ENCODE measurements around the gene XYLT2. TPM values are rescaled to one million over a fixed set of nuclear protein-coding genes. Genes with fewer than 3 reads are reported as not detected.
"Not testable (repeated sequence)": the region's sequence is repeated elsewhere in the genome, so short reads cannot be mapped to it uniquely, and the experiment has no call there.

XYLT2 gene
- total and polyA plus RNA-seq, 2 experiments from 2014 or later, result 14.2 to 44.9 TPM

DNA sequence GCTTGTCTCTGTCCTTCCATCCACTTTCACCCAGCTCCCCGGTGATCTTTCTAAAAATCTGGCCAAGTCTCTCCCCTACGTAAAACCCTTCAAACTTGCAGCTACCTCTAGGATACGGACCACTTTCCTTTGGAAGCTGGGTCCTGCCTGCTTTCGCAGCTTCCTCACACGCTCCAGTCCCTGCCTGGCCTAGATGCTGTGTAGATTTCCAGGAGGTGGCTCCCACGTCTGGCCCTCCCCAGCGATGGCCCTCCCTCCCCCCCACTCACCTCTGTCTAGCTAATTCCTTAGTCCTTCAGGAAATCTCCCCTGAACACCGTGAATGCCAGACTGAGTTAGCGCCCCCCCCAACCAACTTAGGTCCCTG is 52.0 kb downstream of the XYLT2 start:
- peak overlapping the region; percentile 79 for H3K4me2 ChIP-seq
- ATAC-seq (peak; percentile 54), DNase-seq (ENCODE audit: low spot score) (peak; percentile 46)

GRCh38 chr17:50398672-50399071 is 52.7 kb downstream of the XYLT2 start:
- H3F3A ChIP-seq (replicated peaks; ENCODE audit: low read depth); H3K27ac Mint-ChIP-seq; H3K4me1 ChIP-seq (ENCODE audit: insufficient read depth); H3K36me3 ChIP-seq (ENCODE audit: insufficient read depth); H3K27ac ChIP-seq (ENCODE audit: low read depth); DNase-seq (ENCODE audit: low spot score); H2AFZ ChIP-seq; H3K4me2 ChIP-seq; H3K9me2 ChIP-seq (ENCODE audit: insufficient read depth); H3K4me3 ChIP-seq; ATAC-seq; H3K27me3 Mint-ChIP-seq (ENCODE audit: insufficient read depth, low read depth, poor library complexity); H3K27me3 ChIP-seq (ENCODE audit: insufficient read depth): not testable (repeated sequence)
- H4K20me1 ChIP-seq (replicated peaks; ENCODE audit: insufficient read depth), result peaks cover 22% of the 10 kb centered on the region
- Mint-ChIP-seq H3K4me3 (peak overlapping the region; percentile 17; the same call in 1 of the 3 replicates), H3K4me1 (peaks cover 17% of the 10 kb centered on the region), H3K36me3 (ENCODE audit: low read depth) (peaks cover 15% of the 10 kb centered on the region), H3K9me3 (peaks cover 16% of the 10 kb centered on the region; the same call in 1 of the 3 replicates)
- peaks cover 25% of the 10 kb centered on the region for H3K79me2 ChIP-seq (replicated peaks; ENCODE audit: insufficient read depth)

More for the DNA sequence above, 52.0 kb downstream of the XYLT2 start:
- Histone ChIP-seq H3K36me3 (ENCODE audit: insufficient read depth) (peaks cover 14% of the 10 kb centered on the region), H3F3A (replicated peaks; ENCODE audit: low read depth) (no peaks in the 10 kb centered on the region), H3K79me2 (replicated peaks; ENCODE audit: insufficient read depth) (peaks cover 25% of the 10 kb centered on the region), H3K4me1 (ENCODE audit: insufficient read depth) (peaks cover 5% of the 10 kb centered on the region), H4K20me1 (replicated peaks; ENCODE audit: insufficient read depth) (peaks cover 27% of the 10 kb centered on the region), H3K27me3 (ENCODE audit: insufficient read depth) (no peaks in the 10 kb centered on the region), H2AFZ (peak overlapping the region; percentile 99), H3K9me2 (ENCODE audit: insufficient read depth) (no peaks in the 10 kb centered on the region), H3K27ac (ENCODE audit: low read depth) (no peak overlapping the region), H3K4me3 (peak overlapping the region; percentile 98)
- TF ChIP-seq POLR2AphosphoS5 (IDR thresholded peaks at IDR 0.05; ENCODE audit: low read depth) (no peak), ZNF114 (CRISPR knock-in tag; IDR thresholded peaks at IDR 0.05) (no peak)
- H3K27me3 Mint-ChIP-seq (ENCODE audit: insufficient read depth, low read depth, poor library complexity), result peaks cover 6% of the 10 kb centered on the region
- peaks cover 14% of the 10 kb centered on the region for H3K4me1 Mint-ChIP-seq
- no peak overlapping the region for H3K27ac Mint-ChIP-seq
- H3K4me3 Mint-ChIP-seq, result peak overlapping the region; percentile 87
- H3K9me3 Mint-ChIP-seq, result peaks cover 16% of the 10 kb centered on the region; the same call in 1 of the 3 replicates
- peaks cover 23% of the 10 kb centered on the region for H3K36me3 Mint-ChIP-seq (ENCODE audit: low read depth)

- H3K27ac Mint-ChIP-seq; H3K36me3 ChIP-seq (ENCODE audit: insufficient read depth); H3K4me1 ChIP-seq (ENCODE audit: insufficient read depth); H2AFZ ChIP-seq; H3K27me3 ChIP-seq (ENCODE audit: insufficient read depth); H3K4me2 ChIP-seq; H3K36me3 Mint-ChIP-seq (ENCODE audit: low read depth); H3K27ac ChIP-seq (ENCODE audit: low read depth); H3K4me3 ChIP-seq; H3F3A ChIP-seq (replicated peaks; ENCODE audit: low read depth); DNase-seq (ENCODE audit: low spot score); H3K4me3 Mint-ChIP-seq; H3K9me2 ChIP-seq (ENCODE audit: insufficient read depth); H3K27me3 Mint-ChIP-seq (ENCODE audit: insufficient read depth, low read depth, poor library complexity); ATAC-seq: not testable (repeated sequence)
- Mint-ChIP-seq H3K4me1 (peaks cover 20% of the 10 kb centered on the region), H3K9me3 (peaks cover 16% of the 10 kb centered on the region; the same call in 1 of the 3 replicates)
- Histone ChIP-seq H4K20me1 (replicated peaks; ENCODE audit: insufficient read depth) (peaks cover 13% of the 10 kb centered on the region), H3K79me2 (replicated peaks; ENCODE audit: insufficient read depth) (peaks cover 25% of the 10 kb centered on the region)
Observed at GRCh38 chr17:50399591-50399990, 53.7 kb downstream of the XYLT2 start.

DNA sequence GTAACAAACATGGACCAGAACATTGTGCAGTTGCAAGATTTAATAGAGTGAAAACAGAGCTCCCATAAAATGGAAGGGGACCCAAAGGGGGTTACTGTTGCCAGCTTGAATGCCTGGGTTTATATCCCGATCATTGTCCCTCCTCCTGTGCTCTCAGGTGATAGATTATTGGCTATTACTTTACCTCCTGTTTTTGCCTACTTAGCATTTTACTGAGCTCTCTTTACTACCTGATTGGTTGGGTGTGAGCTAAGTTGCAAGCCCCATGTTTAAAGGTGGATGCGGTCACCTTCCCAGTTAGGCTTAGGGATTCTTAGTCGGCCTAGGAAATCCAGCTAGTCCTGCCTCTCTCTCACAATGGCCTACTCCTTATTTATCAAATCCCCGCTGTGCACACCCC is 59.4 kb downstream of the XYLT2 start:
- not testable (repeated sequence) for H3K4me2 ChIP-seq

More for the DNA sequence above, 59.4 kb downstream of the XYLT2 start:
- not testable (repeated sequence) for H3K27me3 ChIP-seq (ENCODE audit: insufficient read depth); H3K27me3 Mint-ChIP-seq (ENCODE audit: insufficient read depth, low read depth, poor library complexity); H3K27ac Mint-ChIP-seq; H3K4me1 ChIP-seq (ENCODE audit: insufficient read depth); H3K4me3 Mint-ChIP-seq; H3K27ac ChIP-seq (ENCODE audit: low read depth); ATAC-seq; H3K36me3 Mint-ChIP-seq (ENCODE audit: low read depth); H3F3A ChIP-seq (replicated peaks; ENCODE audit: low read depth); H3K36me3 ChIP-seq (ENCODE audit: insufficient read depth); H3K9me2 ChIP-seq (ENCODE audit: insufficient read depth); H3K79me2 ChIP-seq (replicated peaks; ENCODE audit: insufficient read depth); H3K9me3 Mint-ChIP-seq; DNase-seq (ENCODE audit: low spot score); H3K4me3 ChIP-seq; H4K20me1 ChIP-seq (replicated peaks; ENCODE audit: insufficient read depth); H2AFZ ChIP-seq
- peaks cover 10% of the 10 kb centered on the region; the same call in 2 of the 3 replicates for H3K4me1 Mint-ChIP-seq
